Pulmonary artery endothelial cell (primary cell): ENCODE results near the gene NR5A2. TPM values are rescaled to one million over a fixed set of nuclear protein-coding genes. Genes with fewer than 3 reads are reported as not detected.

Source experiments
- DNase-seq: peaks from one replicate; pipeline ENCODE4 v3.0.0-alpha.2; 2011; ENCODE audit warnings: low read depth, low spot score
- total RNA-seq: library from RNA; depleted of rRNA; stranded (reverse); fragments of >200 nt; gene quantifications from 2 replicates; pipeline ENCODE4 v1.2.3, GENCODE V29; 2014

The NR5A2 gene
- total RNA-seq, result 2.6 and 21.5 TPM in 2 replicates

DNA sequence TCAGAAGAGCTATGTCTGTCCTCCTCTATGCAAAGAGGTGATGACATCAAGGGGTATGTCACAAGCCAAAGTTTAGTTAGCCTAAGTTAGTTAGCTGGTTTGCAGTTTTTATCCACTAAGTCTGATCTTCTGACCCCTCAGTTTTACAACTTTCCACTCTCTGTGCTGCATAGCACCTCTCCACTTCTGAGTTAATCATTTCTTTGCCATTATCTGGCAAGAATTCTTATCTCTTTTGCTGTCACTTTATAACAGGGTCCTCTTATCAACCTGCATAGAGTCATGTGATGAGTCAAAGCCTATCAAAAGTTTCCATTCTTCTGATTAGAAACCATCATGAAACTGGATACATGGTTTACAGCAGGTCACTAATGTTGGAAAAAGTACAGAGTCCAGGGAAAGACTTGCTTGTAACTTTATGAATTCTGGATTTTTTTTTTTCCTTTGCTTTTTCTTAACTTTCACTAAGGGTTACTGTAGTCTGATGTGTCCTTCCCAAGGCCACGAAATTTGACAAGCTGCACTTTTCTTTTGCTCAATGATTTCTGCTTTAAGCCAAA, at the start of gene NR5A2:
TSS of gene NR5A2 (plus strand) at position 447 of the 560 bp plus-strand sequence. CDS start 138 bp downstream, outside the sequence.
- DNase-seq, result no peak

DNA sequence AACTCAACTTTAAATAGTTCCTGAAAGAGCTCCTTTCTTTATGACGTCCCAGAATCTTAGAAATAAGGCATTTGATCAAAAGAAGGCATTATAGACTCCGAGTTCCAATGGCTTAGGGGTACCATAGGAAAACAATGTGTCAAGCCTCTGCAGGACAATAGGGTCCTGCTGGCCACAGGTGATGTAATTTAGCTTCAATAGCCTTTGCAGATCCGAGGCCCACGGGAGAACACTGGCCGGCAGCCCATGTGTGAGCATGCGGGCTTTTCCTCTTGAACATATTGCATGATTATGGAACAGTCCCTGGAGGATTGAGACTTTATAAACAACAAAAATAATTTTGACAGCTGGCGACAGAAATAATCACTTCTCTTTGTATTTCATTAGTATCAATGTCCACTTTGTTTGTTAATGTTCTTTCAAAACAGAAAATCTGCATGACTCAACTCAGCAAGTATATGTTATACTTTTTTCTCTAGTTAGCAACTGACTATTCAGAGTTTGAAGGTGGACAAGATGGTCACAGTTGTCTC, 49.0 kb upstream of the NR5A2 start:
- DNase-seq, result no peak

DNA sequence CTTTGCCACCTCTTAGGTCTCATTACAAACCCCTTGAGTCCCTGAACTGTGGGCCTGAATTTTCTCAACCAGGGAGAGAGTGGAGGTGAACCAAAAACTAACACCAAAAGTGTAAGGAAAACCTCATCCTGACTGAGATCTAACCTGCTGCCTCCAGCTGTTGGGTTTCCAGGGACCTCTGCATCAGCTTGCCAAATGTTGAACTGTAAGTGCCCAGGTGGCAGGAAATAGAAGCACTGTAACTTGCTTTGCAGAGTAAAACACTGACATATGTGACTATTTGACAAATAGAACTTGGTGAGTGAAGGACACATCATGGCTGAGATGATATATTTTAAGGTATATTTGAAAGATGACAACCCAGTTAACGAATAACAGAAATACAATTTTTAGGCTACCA, 48.4 kb upstream of the NR5A2 start:
- DNase-seq, result no peak

DNA sequence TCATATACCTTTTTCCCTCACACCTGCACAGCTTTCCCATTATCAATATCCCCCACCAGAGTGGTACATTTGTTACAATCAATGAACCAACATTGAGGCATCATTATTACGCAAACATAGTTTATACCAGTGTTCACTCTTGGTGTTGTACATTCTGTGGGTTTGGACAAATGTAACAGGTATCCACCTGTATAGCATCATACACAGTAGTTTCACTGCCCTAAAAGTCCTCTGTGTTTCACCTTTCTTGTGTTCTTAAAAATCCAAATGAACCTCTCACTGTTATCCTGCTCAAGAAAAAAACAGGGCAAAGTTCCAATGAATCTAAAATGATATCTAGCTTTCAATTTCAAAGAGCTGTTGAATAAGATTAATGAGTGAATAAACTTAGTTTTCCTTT, 45.9 kb upstream of the NR5A2 start:
- no peak for DNase-seq

DNA sequence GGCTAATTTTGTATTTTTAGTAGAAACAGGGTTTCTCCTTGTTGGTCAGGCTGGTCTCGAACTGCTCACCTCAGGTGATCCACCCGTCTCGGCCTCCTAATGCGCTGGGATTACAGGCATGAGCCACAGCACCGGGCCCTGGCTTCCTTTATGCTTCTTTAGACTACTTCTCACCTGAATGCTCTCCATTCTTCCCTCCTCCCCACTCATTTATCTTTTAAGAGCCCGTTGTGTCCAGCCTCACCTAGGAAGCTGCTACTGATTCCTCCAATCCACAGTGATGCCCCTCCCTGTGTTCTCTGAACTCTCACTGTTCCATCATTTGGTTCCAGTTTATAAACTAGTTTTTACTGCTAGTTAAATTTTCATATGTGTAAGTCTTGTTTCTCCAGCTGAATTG, 44.9 kb upstream of the NR5A2 start:
- DNase-seq, result no peak

DNA sequence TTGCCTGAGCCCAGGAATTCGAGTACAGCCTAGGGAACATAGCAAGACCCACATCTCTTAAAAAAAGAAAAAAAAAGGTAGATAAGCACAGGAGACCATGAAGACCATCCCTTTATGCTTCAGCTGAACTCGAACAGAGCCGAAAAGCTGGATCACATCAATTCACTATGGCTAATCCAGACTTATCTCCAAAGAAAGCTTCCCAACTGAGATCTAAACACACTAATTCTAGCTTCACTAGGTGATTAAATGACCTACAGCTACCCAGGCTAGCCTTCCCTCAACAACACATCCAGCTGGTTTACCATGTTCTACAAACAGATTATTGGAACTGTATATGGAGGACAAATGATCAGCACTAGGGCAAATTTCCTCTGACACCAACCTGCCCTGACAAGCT, 44.0 kb upstream of the NR5A2 start:
- DNase-seq, result no peak

DNA sequence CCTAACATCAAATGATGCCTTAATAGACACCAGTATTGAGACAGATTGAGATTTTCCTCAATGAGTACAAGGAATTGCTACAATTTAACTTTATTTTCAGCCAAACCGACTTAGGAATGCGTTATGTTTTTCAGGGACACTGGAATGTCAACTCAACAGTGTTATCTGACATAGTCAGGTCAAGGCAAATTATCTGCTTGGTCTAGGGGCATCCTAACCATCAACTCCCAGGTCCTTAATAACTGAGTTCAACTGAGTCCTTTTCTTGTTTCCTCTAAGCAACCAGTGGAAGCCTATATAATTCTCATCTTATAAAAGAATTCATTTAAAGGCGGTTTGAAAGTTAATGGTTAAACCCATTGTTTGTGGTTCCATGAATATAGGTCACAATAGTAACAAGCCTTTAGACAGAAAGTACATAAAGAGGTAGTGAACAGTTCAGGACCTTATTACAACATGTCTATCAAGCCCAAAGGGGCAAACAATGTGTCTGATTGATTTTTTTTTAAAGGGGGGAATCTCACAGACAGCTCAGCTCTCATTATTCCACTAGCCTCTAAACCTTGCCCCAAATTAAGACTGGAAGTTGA, 32.3 kb upstream of the NR5A2 start:
- no peak for DNase-seq

DNA sequence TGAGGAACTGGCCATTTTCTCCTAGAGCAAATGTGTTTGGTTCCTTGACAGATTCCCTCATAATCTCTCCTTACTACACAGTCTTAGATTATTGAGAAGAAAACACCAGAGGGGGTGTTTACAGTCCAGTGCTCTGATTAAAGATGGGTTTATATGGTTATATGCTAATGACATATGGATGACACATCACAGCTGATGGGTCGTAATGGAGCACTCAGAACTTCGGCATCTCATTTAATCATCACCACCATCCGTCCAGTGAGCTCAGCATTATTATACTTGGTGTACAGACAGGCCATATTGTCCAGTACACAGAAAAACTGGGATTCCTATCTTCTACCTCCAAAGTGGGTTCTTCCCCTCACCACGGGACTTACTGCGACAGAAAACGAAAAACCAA, 22.3 kb upstream of the NR5A2 start:
- DNase-seq, result no peak

DNA sequence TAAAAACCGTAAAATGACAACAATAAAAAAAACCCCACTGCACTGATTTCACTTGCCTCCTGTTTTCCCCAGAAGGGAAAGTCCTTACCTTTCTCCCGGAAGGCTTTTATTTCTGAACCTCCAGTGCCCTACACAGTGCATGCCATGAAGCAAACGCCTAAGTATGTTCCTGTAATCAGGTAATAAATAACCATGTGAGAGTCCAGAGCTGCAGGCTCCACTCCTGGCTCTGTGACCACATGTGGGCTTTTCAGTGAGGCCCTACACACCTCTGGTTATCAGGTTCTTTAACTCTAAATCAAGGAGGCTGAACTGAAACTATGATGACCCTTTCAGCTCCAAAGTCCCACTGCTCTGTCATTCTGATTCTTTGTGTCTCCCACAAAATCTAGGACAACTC, 20.8 kb upstream of the NR5A2 start:
- DNase-seq, result no peak

DNA sequence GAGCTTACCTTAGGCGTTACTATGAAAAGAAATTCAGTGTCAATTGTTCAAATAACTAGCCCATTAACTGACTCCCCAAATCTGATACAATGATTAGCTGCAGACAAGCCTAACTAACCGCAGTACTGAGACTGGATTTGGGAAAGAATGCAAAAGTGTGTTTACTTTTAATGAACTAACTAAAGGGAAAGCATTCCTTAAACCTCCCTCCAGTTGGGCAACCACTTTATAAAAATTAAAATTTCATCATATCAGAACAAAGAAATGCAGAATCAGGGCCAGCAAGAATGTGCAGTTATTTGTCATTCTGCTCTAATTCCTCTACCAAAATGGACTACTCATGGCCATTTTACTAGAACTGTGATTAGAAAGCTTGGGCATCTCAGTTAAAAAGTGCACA, 11.7 kb upstream of the NR5A2 start:
- DNase-seq, result no peak

DNA sequence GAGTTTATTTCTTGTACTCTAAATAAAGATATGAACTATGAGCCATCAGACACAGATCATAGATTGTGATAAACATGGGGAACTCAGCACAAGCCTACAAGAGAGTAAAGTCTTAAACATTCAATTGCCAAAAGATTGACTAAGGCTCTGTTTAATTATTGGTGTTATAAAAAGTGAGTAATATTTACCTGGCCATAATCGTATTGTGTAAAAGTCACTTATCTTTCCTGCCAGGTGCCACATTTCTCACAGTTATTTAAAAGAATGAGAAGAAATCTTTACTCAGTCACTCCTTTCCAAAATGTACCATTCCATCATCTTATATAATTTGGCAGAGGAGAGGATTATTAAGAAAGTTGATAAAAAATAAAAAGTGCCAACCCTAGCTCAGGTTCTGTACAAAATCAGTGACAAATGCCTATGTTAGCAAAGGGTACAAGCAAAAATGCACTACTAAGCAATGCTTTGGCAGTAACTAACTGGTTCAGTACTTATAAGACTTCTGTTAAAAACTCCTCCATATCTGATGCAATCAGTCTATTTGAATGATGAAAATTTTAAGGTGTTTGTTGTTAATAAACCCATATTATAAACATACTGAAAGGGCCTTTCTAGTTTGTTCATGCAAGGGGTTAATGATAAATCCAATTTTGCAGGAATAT, 5.8 kb upstream of the NR5A2 start:
- DNase-seq, result no peak

DNA sequence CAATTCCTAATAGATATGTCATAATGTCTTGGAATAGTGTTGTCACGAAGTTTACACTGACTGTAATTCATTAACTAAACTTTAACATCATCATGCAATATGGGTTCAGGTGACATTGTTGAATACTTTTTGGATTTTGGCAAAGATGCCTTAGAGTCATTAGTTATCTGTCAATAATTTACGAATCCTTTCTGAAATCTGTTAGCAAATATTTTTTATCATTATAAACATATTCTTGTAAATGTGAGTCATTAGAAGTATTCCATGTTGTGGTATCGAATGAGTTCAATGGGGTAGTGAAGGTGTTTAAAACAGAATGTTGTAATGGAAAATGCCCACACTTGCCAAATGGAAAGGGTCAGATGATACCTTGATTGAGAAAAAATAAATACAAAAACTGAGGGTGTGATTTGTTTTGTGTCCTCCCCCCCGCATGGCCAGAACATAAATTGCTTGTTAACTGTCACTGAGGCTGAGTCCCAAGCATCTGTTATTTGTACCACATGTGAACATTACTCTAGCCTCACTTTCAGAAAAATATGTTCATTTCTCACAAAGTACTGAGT, 5.2 kb upstream of the NR5A2 start:
- no peak for DNase-seq

DNA sequence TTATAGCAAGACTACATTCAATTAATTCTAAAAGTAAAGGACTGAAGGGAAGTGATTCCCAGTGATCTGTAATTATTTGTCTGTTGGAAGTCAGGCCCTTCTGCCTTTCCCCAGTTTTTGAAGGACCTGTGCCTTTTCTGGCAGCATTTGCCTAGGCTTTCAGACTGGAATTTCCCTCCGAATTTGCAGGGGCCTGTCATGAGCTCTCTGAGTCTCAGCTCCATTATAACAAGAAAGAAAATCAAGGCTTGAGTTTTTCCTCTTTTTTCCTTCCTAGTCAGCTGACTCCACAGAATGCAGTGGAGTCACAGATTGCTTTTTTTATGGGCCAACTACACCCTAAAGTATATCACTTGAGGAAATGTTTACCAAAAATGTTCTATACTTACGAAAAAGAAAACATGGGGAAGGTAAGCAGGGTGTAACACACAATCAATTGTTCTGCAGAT, 1.1 kb downstream of the NR5A2 start:
- no peak for DNase-seq

DNA sequence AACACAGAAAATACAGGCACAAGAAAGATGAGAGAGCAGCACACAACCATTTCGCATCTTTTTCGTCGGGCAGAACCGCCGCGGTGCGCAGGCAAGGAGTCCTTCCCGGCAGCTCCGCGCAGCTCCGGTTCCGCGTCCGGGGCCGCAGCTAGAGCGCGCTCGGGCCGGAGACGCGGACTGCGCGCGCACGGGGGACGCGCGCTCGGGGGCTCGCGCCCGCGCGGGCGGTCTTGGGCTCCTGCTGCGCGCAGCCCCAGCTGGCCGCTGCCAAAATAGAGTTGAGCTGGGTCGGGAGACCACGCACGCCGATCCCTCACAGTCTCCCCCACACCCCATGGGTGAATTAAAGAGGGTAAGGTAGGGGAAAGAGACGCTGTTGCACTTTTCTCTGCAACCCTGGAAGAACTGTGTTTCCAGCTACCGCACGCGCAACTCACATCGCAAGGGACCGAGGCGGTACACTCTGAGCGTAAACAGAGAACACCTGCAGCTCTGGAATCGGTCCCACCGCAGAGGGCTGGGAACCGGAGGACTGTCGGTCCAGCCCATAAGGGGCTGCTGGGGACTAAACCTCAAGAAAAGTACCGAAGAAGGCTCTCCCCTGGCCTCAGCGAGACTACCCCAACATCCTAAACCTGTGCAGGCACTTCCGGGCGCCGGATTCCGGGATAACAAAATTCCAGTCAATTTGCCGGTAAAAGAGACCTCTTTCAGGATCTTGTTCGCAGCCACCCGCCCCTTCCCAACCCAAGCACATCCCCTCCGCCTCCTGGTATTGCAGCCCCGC, 1.7 kb downstream of the NR5A2 start:
- DNase-seq, result no peak

DNA sequence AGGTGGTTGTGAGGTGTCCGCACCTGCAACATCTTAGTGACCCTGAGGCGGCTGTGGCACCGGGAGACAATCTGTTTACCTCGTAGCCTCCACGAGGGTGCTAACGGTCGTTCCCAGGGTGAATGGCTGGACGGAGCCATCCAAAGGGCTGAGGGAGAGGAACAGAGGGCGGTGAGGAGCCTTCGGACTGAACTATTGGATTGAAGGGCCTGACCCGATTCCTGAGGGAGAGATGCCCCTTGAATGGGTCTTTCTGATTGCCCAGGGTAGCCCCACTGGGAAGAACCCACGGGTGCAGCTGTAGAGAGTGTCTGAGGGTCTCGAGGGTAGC, 2.3 kb downstream of the NR5A2 start:
- no peak for DNase-seq

DNA sequence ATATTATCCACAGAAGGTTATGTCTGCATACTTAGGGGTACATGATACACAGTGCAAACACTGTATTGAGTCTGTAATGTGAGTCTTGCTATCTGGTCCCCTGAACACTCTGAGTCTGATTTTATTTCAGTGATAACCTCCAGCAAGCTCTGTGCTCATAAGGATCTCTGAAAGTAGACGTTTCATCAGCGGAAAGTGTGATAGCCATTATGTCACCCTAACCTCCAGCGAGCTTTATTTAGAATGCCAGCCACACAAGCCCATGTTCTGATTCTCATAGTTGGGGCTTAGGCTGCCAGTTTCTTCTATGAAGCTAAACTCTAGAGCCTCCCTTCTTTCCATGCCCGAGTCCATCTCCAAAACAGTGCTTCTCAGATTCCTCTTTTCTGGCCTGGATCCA, 3.3 kb downstream of the NR5A2 start:
- no peak for DNase-seq

DNA sequence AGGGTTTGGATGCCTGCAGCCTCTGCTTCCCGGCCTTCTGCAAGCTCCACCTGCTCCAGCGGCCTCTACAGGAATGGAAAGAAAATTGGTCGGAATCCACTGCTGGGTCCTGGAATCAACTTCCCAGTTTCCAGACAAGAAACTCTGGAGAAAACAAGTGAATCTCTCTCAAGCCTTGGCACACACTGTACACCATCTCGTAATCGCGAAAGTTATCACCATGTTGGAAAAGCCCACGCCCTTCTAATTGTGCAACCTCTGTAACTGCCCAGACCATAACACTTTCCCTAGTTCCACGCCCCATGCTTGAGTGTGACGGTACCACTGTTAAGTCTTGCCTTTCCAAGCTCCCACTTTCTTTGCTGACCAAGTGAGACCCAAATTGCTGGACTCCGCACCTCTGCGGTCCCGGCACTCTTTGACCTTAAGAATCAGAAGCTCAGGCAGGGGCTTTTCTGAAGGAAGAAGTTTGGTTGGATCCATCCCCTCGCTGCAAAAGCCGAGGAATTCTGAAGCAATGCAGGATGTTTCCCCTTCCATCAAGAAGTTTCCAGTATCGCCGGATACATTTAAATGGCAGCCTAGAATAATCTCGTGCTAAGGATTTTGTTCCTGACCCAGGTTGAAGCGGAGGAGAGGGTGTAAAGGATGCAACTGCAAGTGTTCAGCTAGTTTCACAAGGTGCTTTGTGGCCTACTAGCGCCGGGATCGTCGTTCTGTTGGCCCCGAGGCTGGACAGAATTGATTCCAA, 6.2 kb downstream of the NR5A2 start:
- DNase-seq, result no peak

DNA sequence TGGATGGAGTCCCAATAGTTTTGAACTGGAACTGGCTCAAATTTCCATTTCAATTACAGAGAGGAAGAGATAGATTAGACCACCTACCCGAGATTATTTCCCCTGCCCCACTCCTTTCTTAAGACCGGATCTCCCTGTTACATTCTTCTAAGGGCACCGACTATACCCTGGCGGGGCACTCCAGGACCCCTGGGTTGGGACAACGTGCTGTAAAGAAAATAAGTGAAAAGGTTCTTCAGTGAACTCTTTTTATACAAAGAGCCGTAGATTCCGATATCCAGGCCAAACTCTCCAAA, 6.7 kb downstream of the NR5A2 start:
- no peak for DNase-seq

DNA sequence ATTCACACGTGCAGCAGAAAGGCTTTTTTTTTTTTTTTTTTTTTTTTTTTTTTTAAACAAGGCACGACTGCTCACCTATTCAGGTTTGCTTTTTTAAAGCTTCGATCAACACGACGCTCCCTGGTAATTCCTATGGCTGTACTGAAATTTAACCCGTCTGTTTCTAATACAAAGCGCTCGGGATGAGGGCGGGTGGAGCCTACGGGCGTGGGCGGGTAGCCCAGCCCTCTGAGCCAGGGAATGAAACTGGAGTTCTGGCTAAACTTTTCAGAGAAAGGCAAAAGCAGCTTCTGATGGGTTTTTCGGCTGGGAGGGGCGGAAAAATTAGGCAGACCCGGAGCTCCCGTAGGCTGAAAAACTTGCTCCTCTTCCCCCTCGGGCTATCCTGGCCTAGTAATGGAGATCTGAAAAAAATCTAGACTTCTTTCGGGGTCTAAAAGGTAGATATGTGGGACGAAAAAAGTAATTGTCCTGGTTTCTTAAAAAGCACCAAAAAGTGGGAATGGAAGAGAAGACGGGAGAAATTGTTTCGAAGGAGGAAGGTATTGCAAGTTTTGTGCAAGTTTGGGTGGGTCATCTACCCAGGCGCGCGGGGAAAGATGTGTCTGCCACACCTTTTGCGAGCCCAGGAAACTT, 7.4 kb downstream of the NR5A2 start:
- no peak for DNase-seq

DNA sequence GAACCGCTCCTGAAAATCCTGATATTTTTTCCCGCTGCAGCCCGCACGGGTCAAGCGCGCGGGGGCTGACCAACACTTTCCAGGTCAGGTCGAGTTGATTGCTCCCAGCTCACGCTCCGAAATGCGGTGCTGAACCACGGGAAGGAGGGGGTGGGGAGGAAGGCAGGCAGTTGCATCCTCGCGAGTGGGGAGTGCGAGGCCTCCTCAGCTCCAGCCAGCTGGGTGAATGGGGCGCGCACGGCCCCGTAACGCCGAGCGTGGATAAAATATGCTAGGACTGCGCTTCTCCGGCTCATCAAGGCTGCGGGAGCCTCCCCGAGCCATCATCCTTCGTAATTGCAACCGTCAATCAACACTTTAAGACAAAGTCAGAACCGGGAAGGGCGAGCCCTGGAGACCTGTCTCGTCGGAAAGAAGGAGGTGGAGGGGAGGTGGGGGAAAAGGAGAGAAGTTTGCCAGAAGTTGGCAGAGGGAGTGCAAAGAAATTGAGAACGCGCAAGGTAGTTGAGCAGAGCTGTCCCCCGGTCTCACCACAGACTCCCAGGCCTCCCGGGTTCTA, 8.0 kb downstream of the NR5A2 start:
- no peak for DNase-seq
